Esophagus mucosa (tissue), 1 donor: ENCODE measurements around the gene PRKN. TPM values are rescaled to one million over a fixed set of nuclear protein-coding genes. Genes with fewer than 3 reads are reported as not detected.
A peak's percentile ranks its signal among the peaks of the same experiment; 100 is the strongest.
"Not testable (repeated sequence)": the region's sequence is repeated elsewhere in the genome, so short reads cannot be mapped to it uniquely, and the experiment has no call there.

Experiments used
- ATAC-seq: fragments of 200-7000 bp; cut with Tn5 transposase; one replicate; pipeline ENCODE4 v1.9.1; 2020
- total RNA-seq: library from RNA; stranded (reverse); gene quantifications from one replicate; pipeline ENCODE4 v1.2.4, GENCODE V29; 2023
- donor health status: DM: yes; HTN: yes; CAD: no.

PRKN gene
- total RNA-seq, 1 donor from 2014 or later: 2.4 TPM

DNA sequence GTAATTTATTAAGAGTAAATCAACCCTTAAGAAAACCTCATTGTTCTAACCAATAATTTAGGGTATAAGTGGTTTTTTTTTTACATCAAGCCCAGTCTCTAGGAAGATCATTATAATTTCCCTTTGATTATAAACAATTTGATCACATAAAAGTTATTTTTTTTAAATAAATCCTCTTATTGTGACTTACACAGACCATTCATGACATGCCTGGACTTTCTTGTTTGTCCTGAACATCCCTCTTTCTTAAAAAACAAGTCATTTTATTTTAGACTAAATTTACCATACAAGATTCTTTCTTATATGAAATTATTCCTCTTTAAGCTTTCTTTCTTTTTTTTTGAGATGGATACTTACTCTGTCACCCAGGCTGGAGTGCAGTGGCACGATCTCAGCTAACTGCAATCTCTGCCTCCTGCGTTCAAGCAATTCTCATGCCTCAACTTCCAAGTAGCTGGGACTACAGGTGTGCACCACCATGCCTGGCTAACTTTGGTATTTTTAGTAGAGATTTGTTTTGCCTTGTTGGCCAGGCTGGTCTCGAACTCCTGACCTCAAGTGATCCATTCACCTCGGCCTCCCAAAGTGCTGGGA lies 1400.1 kb downstream of the PRKN start:
- ATAC-seq: no peak

DNA sequence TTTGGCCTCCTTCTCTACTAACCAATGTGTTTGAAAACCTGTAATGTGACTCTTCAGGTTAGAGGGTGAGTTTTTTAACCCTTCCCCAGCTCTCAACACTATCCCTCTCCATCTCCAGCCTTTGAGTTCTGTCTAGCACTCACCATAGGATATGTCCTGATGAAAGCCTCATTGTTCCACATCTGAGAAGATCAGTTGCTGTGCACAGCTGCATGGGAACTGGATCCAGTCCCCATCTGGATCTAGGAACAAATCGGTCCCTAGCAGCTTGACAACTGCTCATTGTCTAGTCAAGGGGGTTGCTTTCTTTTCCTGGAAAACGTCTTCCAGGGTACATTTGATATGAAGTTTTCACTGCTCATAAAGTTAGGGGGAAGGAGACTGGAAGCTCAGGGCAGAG lies 1408.3 kb downstream of the PRKN start:
- no peak for ATAC-seq

DNA sequence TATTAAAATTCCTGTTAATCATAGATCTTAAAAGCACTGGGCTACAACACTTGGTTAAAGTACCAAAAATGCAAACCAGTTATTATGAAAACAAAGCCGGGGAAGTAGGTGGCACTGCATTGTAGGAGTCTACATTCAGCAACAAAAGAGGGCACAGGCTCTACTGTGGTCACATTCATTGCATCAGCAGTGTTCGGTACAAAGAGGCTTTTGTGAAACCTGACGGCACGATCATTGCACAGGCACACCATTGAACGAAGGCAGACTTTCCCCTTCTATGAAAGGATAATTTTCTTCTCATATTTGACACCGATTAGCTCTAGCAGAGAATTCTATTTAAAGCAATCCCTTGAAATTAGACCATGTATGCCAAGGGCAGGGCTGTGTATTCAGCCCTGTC lies 1409.1 kb downstream of the PRKN start:
- ATAC-seq: peak; percentile 38

DNA sequence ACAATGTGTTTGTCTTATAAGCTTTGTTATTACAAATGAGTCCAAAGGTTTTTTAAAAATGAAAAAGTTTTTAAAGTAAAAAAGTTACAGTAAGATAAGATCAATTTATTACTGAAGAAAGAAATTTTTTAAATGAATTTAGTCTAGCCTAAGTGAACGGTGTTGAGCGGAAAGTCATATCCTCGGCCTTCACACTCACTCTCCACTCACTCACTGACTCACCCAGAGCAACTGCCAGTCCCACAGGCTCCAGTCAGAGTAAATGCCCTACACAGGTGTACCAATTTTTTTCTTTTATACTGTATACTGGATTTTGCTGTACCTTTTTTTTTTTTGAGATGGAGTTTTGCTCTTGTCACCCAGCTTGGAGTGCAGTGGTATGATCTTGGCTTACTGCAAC lies 1411.0 kb downstream of the PRKN start:
- ATAC-seq: peak; percentile 32

DNA sequence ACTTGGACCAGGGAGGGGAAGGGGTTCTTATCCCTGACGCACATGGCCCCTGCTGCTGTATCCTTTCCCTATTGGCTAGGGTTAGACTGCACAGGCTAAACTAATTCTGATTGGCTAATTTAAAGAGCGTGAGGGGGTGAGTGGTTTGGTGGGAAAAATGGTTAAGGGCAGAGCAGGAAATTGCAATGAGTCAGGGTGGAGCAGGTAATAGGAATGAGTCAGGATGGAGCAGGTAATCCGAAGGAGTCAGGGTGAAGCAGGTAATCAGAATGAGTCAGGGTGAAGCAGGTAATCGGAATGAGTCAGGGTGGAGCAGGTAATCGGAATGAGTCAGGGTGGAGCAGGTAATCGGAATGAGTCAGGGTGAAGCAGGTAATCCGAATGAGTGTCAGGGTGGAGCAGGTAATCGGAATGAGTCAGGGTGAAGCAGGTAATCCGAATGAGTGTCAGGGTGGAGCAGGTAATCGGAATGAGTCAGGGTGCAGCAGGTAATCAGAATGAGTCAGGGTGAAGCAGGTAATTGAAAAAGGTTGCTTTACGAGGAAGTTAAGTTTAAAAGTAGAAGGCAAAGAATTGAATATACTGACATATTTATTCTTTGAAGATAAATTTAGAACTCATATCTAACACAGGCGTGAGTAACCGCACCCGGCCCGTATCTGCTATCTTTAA lies 1412.2 kb downstream of the PRKN start:
- not testable (repeated sequence) for ATAC-seq

DNA sequence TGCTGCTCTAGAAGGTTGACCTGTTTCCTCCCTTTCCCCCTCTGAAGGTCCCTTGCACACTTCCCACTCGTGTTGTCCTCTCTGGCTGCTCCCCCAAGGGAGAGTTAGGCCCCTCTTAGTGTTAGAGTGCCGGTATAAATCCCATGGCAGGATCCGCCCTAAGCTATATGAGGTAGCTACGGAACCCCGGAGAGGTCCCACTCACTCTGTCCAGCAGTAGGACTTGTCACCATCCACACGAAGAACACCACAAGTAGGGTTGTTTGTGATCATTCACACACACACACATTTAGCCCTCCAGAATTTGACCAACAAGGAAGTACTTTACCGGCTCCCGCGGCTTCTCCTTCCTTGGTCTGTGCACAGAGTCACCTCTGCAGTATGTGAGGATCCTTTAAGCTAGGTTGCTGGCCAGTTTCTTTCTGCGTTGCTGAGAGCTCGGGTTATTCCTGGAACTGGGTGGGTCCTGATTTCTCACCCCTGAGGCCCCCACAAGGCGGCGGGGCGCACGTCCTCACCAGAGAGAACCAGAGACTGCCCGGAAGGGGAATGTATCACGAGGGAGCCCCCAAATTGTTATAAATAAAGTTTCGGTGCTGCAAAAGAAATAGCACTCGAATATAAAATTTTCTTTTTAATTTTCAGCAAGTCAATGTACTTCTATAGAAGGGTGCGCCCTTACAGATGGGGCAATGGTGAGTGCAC lies 1412.9 kb downstream of the PRKN start:
- not testable (repeated sequence) for ATAC-seq

DNA sequence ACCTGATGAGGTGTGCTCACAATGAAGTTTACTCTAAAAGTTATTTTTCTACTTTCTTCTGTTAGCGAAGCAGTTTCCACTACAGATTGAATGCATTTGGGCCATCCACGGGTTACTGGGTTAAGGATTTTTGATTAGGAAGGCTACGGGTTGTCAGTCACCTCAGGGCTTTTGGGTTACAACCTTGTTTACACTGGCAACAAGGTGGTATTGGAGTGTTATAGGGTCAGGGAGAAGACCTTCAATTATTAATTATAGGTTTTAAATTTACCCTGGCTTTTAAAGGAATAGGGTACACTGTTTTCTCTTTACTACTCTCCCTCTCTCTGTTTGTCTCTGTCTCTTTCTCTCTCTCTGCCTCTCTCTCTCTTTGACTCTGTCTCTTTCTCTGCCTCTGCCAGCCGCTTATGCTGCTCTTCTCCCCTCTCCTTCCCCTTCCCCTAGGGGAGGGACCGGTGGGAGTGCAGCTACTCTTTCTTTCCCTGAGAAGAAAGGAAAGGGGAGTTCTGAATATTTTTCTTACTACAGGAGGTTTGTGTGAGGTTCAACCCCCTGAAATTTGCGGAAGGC lies 1413.5 kb downstream of the PRKN start:
- no peak for ATAC-seq

DNA sequence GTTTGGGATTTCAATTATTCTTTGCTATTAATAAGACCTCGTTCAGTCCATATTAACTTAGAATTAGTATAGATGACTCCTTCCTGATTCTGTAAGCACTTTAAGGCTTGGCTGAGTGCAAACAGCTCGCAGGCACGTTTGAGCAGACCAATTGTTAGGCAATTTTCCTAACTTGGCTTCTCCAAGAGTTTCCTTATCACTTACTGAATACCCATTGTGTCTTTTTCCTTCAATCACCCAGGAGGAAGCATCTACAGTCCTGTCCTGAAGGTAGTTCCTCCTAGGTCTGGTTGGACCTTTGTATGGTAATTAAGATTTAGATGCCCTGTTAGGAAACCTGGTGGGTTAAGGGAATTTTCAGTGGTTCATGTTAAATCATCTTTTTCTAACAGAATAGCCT lies 1414.1 kb downstream of the PRKN start:
- not testable (repeated sequence) for ATAC-seq

DNA sequence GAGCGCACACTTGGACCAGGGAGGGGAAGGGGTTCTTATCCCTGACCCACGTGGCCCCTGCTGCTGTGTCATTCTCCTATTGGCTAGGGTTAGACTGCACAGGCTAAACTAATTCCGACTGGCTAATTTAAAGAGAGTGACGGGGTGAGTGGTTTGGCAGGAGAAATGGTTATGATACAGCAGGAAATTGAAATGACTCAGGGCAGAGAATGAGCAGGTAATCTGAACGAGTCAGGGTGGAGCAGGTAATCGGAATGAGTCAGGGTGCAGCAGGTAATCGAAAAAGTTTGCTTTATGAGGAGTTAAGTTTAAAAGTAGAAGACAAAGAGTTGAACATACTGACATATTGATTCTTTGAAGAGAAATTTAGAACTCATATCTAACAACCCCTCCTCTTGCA lies 1417.8 kb downstream of the PRKN start:
- peak; percentile 73 for ATAC-seq

DNA sequence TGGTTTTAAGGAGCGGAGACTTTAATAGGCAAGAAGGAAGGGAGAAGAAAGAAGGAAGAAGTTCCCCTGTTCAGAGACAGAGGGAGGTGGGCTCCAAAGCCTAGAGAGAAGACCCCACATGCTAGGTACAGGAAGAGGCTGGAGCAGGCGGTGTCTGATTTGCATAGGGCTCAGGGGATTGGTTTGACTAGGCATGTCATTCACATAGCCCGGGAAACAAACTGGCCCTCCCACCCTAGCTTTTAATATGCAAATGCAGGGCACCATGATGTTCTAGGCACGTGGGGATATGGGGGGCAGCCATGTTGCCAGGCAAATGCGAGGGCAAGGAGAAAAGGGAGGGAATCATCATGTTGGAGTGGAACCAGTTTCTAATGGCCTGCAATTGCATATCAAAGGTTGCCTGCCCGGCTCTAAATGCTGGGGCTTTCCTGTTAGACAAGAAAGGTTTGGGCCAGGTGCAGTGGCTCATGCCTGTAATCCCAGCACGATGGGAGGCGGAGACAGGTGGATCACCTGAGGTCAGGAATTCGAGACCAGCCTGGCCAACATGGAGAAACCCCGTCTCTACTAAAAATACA lies 1419.4 kb downstream of the PRKN start:
- peak; percentile 69 for ATAC-seq

DNA sequence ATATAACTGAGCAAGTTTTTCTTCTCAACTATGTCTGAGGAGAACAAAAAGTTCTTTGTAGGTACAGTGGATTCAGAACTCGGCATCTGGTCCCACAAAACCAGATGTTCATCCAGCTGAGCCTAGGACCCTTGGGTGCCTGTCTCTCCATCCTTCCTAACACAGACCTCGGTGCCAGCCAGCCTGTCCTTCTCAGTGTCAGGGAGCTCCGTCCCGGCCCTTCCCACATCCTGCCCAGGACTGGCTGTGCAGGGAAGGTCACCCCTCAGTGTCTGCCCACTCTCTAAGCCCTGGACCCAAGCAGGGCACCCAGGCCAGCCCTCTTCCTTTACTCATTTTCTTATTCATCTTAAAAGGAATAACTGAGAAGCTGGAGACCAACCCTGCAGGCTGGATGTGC lies 1421.7 kb downstream of the PRKN start:
- ATAC-seq: no peak

DNA sequence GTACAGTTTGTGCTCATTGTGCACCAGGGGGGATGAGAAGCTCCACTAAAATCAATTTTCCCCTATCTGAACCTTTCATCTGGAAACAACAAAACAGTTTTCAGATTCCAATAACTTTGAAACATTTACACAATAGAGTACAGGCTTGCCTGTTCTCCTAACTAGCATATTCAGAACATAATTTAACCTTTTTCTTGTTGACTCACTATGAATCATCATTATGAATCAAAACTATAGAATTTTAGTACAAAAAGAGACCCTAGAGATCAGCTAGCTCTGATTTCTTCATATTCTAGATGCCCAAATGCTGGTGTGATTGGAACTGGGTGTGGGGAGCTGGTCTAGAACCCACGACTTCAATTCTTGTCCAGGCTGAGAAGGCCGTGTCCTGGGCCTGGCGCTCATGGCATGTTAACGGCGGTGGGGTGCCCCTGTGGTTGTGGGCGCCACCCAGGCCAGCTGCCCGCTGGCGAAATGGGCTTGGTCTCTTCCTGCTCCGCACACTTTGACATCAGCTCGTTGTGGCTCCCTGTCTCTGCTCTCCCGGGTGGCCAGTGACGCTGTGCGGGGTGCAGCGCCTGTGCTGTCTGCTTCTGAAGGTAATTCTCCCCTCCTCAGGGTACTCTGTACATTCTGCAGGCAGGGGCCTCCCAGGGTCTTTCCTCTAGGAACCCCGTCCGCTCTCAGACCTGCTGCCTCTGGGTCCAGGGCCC lies 1423.8 kb downstream of the PRKN start:
- no peak for ATAC-seq

DNA sequence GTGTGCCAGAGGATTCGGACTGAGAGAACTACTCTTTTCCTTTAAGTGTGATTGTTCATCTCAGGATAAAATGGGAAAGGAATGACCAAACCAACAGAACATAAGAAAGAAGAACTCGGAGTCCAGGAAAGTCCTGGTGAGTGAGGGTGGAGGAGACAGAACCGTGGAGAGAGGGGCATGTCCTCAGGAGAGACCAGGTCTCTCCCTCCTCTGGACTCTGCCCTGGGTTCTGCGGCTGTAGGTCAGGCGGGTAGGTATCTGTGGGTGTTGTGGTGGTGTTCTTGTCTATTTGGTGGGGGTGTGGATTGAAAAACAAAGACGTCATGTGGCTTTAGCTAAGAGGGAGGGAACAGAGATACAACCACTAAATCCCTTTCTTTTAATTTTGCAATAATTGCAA lies 1424.6 kb downstream of the PRKN start:
- no peak for ATAC-seq

DNA sequence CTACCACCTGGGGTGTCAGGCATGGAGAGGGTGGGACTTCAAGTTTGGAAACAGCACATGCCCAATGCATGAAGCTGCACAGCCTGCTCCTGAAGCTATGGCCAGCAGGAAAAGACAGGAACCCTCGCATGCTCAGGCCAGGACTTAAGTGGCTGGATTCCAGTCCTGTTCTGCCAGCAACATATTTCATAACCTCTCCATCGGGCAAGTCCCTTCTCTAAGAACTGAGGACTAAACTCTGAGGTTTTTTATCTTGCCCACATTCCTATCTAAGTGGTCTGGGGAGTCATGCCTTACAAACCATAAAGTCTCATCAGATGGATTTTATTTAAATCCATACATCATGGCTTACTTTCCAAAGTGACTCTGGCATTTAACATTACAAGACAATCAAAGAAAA lies 1426.2 kb downstream of the PRKN start:
- ATAC-seq: peak; percentile 41

DNA sequence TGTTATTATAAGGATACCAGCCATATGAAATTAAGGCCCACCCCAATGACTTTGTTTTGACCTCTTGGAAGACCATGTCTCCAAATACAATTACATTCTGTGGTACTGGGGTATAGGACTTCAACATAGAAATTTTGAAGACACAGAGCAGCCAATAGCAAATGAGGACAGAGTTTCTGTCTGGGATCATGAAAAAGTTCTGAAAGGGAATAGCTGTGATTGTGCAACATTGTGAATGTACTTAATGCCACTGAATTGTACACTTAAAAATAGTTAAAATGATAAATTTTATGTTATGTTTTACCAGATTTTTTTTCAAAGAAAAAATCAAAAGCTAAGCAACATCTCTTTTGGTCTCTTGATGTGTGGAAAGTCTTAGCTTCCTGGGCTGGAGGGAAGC lies 1426.7 kb downstream of the PRKN start:
- no peak for ATAC-seq

DNA sequence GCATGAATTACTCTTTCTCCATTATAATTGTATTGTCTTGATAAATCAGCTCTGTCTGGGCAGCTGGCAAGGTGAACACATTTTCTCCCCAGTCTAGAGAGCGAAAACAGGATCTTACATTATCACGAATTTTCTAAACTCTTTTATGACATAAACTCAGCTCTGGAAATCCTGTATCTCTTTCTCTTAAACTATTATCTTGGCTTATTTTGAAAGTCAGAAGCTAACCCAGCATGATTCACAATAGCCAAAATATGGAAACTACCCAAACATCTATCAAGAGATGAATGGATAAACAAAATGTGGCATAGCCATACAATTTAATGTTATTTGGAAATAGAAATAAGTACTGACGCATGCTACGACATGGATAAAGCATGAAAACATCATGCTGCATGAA lies 1427.8 kb downstream of the PRKN start:
- no peak for ATAC-seq

Other genes starting within 250 kb of the PRKN start
- gene PACRG, start 208 bp upstream of the PRKN start, total RNA-seq: 0.76 TPM